Measurements from ENCODE around the gene FHIT. TPM values are rescaled to one million over a fixed set of nuclear protein-coding genes. Genes with fewer than 3 reads are reported as not detected.
"Not testable (repeated sequence)": the region's sequence is repeated elsewhere in the genome, so short reads cannot be mapped to it uniquely, and the experiment has no call there.

FHIT gene
- total and polyA plus RNA-seq, 11 donors: 4.2 to 26.8 (median 16.5) TPM

DNA sequence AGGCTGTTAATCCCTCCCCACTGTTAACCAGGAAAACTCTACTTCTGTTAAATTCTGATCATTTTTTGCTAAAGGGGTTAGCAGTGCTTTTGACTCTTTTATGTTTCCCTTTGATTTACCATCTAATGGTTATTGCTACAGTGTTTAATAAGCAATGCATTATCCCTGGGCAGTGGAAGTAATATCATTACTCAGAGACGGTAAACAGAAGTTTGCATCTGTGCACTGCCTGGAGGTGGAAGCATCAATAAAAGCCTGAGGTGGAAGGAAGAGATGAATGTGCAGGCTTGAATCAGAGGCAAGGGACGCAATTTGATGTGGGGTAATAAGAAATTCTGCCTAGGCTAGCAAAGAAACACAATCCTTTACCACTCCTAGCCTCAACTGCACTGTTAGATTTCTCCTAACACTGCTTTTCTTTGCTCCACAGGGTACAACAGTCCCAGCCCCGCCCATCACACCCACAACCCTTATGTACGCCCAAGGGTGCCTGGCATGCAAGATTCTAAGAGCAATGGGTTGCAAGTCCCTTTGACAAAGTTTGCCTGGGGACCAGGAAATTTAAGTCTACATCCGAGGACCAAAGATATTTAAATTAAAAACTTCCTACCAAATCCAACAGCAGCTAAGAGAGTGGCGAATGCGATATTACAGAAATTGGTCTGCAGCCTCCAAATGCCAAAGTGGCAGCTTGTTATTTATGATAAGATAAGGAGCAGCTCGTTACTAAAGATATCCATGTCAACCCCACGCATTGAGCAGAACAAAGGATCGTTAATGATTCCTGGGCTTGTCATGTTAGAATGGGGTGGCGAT lies 261.4 kb downstream of the FHIT start:
- no peak for DNase-seq
- H3K27me3 ChIP-seq: no peaks in the 10 kb centered on the region
- peak in 1 of 4 donors; percentile 58 for ATAC-seq
- no peak overlapping the region for H3K27ac ChIP-seq
- no peak for TF ChIP-seq POLR2A (IDR thresholded peaks at IDR 0.05)
- TF ChIP-seq, protein P1, sequence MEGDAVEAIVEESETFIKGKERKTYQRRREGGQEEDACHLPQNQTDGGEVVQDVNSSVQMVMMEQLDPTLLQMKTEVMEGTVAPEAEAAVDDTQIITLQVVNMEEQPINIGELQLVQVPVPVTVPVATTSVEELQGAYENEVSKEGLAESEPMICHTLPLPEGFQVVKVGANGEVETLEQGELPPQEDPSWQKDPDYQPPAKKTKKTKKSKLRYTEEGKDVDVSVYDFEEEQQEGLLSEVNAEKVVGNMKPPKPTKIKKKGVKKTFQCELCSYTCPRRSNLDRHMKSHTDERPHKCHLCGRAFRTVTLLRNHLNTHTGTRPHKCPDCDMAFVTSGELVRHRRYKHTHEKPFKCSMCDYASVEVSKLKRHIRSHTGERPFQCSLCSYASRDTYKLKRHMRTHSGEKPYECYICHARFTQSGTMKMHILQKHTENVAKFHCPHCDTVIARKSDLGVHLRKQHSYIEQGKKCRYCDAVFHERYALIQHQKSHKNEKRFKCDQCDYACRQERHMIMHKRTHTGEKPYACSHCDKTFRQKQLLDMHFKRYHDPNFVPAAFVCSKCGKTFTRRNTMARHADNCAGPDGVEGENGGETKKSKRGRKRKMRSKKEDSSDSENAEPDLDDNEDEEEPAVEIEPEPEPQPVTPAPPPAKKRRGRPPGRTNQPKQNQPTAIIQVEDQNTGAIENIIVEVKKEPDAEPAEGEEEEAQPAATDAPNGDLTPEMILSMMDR (IDR thresholded peaks at IDR 0.05): no peak
- WGBS, 4 donors: 33 to 36% (median 35%) methylated on average over 11 of the region's 11 CpGs
- peaks cover 0 to 12% (median 0%) of the 10 kb centered on the region in 12 donors for H3K9me3 ChIP-seq
- no peaks in the 10 kb centered on the region for H3K36me3 ChIP-seq
- H3K4me3 ChIP-seq: no peak overlapping the region
- peaks cover 0 to 21% (median 0%) of the 10 kb centered on the region in 12 donors for H3K4me1 ChIP-seq
- intact Hi-C loops (cut with DNase I): no loop called here

- DNase-seq; H3K36me3 ChIP-seq; H3K27me3 ChIP-seq; intact Hi-C loops (cut with DNase I); ATAC-seq; H3K27ac ChIP-seq; H3K4me3 ChIP-seq: not testable (repeated sequence)
- peaks cover 0 to 12% (median 0%) of the 10 kb centered on the region in 12 donors for H3K4me1 ChIP-seq
- peaks cover 0 to 13% (median 0%) of the 10 kb centered on the region in 12 donors for H3K9me3 ChIP-seq
- 89 to 100% (median 94%) methylated on average over 1 of the region's 1 CpG for WGBS, 4 donors
Observed at GRCh38 chr3:60987191-60987590, 264.1 kb downstream of the FHIT start.

- H3K4me3 ChIP-seq: no peak overlapping the region
- H3K4me1 ChIP-seq: peaks cover 0 to 5% (median 0%) of the 10 kb centered on the region in 12 donors
- no peak overlapping the region for H3K27ac ChIP-seq
- no peak for DNase-seq
- H3K36me3 ChIP-seq: no peaks in the 10 kb centered on the region
- TF ChIP-seq, protein P1 (IDR thresholded peaks at IDR 0.05): no peak
- no peak for TF ChIP-seq POLR2A (IDR thresholded peaks at IDR 0.05)
- intact Hi-C loops (cut with DNase I): no loop called here
- ATAC-seq: peak in 3 of 4 donors; percentile 65 to 78 (median 66)
- no peaks in the 10 kb centered on the region for H3K27me3 ChIP-seq
- H3K9me3 ChIP-seq: peaks cover 0 to 13% (median 0%) of the 10 kb centered on the region in 12 donors
- WGBS, 4 donors: 56 to 64% (median 61%) methylated on average over 3 of the region's 3 CpGs
Observed at GRCh38 chr3:60986552-60986951, 264.7 kb downstream of the FHIT start.

- Histone ChIP-seq H3K36me3 (no peaks in the 10 kb centered on the region), H3K9me3 (peaks cover 0 to 13% (median 0%) of the 10 kb centered on the region in 12 donors), H3K4me1 (peaks cover 0 to 6% (median 0%) of the 10 kb centered on the region in 12 donors), H3K27ac (no peak overlapping the region), H3K4me3 (no peak overlapping the region), H3K27me3 (no peaks in the 10 kb centered on the region)
- no peak for DNase-seq
- ATAC-seq: no peak
- WGBS, 4 donors: 95 to 100% (median 99%) methylated on average over 1 of the region's 1 CpG
- no peak for TF ChIP-seq POLR2A (IDR thresholded peaks at IDR 0.05)
- TF ChIP-seq, protein P1 (IDR thresholded peaks at IDR 0.05): no peak
- intact Hi-C loops (cut with DNase I): no loop called here
Observed at GRCh38 chr3:60983906-60984305, 267.3 kb downstream of the FHIT start.
